ENCODE results near the gene FIGLA.

The FIGLA gene

DNA sequence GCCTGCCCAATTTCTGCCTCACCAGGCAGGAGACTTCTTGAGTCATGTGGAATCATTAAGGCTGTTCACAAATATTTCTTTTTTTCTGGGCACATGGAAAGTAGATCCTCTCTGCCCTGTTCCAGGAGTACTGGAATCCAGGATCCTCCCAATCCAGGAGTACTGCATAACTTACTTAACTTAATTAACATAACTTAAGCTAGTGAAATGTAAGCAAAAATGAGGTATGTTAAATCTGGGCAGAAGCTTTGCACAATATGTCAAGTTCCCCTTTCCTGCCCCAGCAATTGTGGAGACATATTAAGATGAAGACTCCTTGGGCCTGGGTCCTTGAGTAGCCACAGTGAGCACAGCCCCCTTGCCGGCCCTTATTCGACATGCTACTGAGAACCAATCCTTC, 41.9 kb upstream of the FIGLA start:
- CTCF ChIA-PET, result interaction anchor here (1.6 kb wide), 1 partner anchor 39 kb away, joined by 4 read pairs; no protein-coding TSS in a partner anchor
- no peak for TF ChIP-seq CTCF (IDR thresholded peaks at IDR 0.05; ENCODE audit: control extremely low read depth, extremely low read depth, low read depth, missing control alignments)

DNA sequence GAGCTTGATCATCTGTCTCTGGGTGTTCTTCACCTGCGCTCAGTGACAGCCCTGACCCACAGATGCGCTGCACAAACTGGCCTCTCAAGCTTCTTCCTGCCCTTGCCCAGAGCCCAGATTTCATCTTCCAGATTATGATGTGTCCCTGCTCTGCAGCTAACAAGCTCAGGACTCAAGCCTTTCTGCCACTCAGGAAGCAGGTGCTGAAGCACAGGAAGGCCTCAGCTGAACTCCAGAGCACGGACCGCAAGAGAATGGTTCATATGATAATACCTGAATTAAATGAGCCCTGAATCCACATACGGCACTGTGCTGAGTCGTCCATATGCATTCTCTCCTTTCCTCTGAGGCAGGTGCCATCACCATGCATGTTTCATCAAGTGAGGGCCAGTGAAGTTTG, 41.4 kb upstream of the FIGLA start:
- no peak for TF ChIP-seq CTCF (IDR thresholded peaks at IDR 0.05; ENCODE audit: control extremely low read depth, extremely low read depth, low read depth, missing control alignments)
- CTCF ChIA-PET, result interaction anchor here (1.6 kb wide), 1 partner anchor 40 kb away, joined by 4 read pairs; no protein-coding TSS in a partner anchor
- DNase-seq (ENCODE audit: extremely low spot score), result no peak
- POLR2A ChIA-PET, result no interaction called here

More for the DNA sequence above, 41.9 kb upstream of the FIGLA start:
- POLR2A ChIA-PET, result no interaction called here
- DNase-seq (ENCODE audit: extremely low spot score), result no peak

GRCh38 chr2:70830366-70830765, 39.9 kb upstream of the FIGLA start:
- DNase-seq (ENCODE audit: extremely low spot score), result no peak
- ChIA-PET POLR2A (no interaction called here), CTCF (no interaction called here)
- no peak for TF ChIP-seq CTCF (IDR thresholded peaks at IDR 0.05; ENCODE audit: control extremely low read depth, extremely low read depth, low read depth, missing control alignments)

- POLR2A ChIA-PET, result no interaction called here
- DNase-seq (ENCODE audit: extremely low spot score), result no peak
- CTCF ChIA-PET, result no interaction called here
- no peak for TF ChIP-seq CTCF (IDR thresholded peaks at IDR 0.05; ENCODE audit: control extremely low read depth, extremely low read depth, low read depth, missing control alignments)
These were observed 39.5 kb upstream of the FIGLA start for GRCh38 chr2:70829916-70830315.

DNA sequence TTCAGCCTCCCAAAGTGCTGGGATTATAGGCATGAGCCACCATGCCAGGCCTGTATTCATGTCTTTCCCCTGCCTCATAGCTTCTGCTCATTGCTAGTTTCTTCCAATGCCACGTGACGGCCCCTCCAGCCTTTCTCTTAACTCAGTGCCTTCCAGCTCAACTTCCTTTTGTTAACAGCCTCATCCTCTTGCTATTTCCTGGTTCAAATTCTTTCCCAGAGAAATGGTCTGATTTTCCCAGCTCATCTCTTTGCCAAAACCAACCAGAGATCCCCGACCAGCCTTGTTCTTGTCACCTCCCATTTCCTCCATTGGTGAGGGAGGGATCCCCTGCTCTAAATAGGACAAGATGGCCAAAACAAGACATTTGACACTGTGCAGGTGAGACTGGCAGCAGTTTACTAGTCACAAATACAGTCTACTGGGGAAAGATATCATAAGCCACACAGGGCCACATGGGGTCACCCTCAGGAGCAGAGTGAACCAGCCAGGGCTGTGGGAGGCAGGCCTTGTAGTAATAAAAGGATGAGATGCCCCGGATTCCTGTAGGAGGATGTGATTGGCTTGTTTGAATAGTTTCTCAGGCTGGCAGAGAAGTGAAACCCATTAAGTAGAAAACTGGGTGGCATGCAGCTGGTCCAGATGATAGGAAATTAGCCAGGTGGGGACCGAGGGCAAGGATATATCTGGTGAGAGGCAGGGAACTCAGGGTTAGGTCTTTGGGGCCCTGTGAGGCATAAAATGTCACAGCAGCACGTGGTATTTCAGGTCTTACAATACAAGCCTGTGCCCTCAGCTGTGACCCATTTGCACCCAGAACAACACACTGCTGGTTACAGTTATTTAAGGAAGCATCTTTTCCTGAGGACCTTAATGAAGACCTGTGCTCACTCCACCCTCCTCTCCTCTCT, 38.7 kb upstream of the FIGLA start:
- ChIA-PET POLR2A (no interaction called here), CTCF (interaction anchor here (1.1 to 1.3 kb wide), 2 partner anchors 18 to 28 kb away, joined by 4 read pairs; no protein-coding TSS in a partner anchor)
- no peak for TF ChIP-seq CTCF (IDR thresholded peaks at IDR 0.05; ENCODE audit: control extremely low read depth, extremely low read depth, low read depth, missing control alignments)
- no peak for DNase-seq (ENCODE audit: extremely low spot score)

GRCh38 chr2:70828115-70828514, 37.7 kb upstream of the FIGLA start:
- DNase-seq (ENCODE audit: extremely low spot score), result no peak
- ChIA-PET POLR2A (no interaction called here), CTCF (interaction anchor here (1.1 to 1.3 kb wide), 2 partner anchors 17 to 29 kb away, joined by 4 read pairs; no protein-coding TSS in a partner anchor)
- TF ChIP-seq CTCF (IDR thresholded peaks at IDR 0.05; ENCODE audit: control extremely low read depth, extremely low read depth, low read depth, missing control alignments), result no peak

All from GM10248 (cell line).